ENCODE measurements around the gene PRPF39.
A peak's percentile ranks its signal among the peaks of the same experiment; 100 is the strongest.

The PRPF39 gene

DNA sequence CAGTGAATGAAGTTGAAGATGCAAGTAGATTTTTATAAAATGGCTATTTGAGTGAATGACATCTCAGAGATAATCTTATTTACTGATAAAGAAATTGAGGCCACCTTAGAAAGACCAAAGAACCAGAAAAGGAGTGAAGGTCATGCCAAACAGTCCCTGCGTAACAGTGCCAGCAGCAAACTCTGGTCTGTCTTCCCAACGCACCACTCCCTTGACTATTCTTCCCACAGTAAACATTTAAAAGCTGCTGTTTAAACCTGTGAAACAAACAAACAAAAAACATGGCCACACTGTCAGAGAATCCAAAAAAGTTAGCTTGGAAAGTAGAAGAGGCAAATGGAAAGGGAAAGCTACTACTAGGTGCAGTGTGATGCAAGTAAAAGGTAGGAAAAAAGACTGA lies 1.5 kb upstream of the PRPF39 start:
- Histone ChIP-seq H3K9me3 (ENCODE audit: control insufficient read depth, insufficient read depth, low read depth, low read length) (no peaks in the 10 kb centered on the region), H3K36me3 (ENCODE audit: control insufficient read depth in 2 of 2, insufficient read depth in 1 of 2, low read length in 2 of 2) (peaks cover 0 to 4% of the 10 kb centered on the region in 2 experiments; a peak in 1 of 3 replicates), H3K4me3 (ENCODE audit: low read depth, low read length) (no peak overlapping the region), H3K4me1 (ENCODE audit: control insufficient read depth, insufficient read depth, low read length) (peaks cover 4% of the 10 kb centered on the region; the same call in 1 of the 2 replicates), H3K27ac (ENCODE audit: extremely low read depth, low read depth, low read length) (no peak overlapping the region)
- POLR2A ChIA-PET: no interaction called here
- CTCF ChIA-PET: no interaction called here
- no peak for TF ChIP-seq ZNF629 (tag by site-specific recombination; IDR thresholded peaks at IDR 0.05)
- 0 out of 2 replicates have a peak, but pooled peaks have one; percentile 23 for TF ChIP-seq PRDM1 (tag by site-specific recombination; IDR thresholded peaks at IDR 0.05)

DNA sequence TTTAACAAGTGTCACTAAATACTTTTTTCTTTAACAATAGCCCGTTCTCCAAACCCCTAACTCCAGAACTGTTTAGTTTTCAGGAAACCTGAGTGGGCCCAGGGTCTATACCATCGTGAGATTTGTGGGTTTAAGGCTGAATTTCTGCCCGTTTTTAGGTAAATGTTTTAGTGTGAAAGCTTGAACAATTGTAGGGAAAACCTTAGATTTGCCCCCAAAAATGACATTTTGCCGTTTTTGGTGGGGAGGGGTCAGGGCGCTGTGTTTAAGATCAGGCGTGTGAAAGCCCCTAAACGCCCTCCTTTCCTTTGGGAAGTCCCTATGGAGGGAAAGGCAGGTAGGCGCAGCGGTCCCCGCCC lies 320 bp upstream of the PRPF39 start:
- peaks cover 0 to 4% of the 10 kb centered on the region in 2 experiments; a peak in 1 of 3 replicates for H3K36me3 ChIP-seq (ENCODE audit: control insufficient read depth in 2 of 2, insufficient read depth in 1 of 2, low read length in 2 of 2)
- CTCF ChIA-PET: no interaction called here
- POLR2A ChIA-PET: interaction anchor here (0.9 kb wide), 1 partner anchor 51 kb away, joined by 4 read pairs; the partner anchor contains the start of gene FKBP3
- H3K4me1 ChIP-seq (ENCODE audit: control insufficient read depth, insufficient read depth, low read length): peaks cover 9% of the 10 kb centered on the region; the same call in 1 of the 2 replicates
- H3K4me3 ChIP-seq (ENCODE audit: low read depth, low read length): peak overlapping the region; percentile 31
- H3K9me3 ChIP-seq (ENCODE audit: control insufficient read depth, insufficient read depth, low read depth, low read length): no peaks in the 10 kb centered on the region
- no peak overlapping the region; the same call in 1 of the 2 replicates for H3K27ac ChIP-seq (ENCODE audit: extremely low read depth, low read depth, low read length)
- TF ChIP-seq, protein P1, sequence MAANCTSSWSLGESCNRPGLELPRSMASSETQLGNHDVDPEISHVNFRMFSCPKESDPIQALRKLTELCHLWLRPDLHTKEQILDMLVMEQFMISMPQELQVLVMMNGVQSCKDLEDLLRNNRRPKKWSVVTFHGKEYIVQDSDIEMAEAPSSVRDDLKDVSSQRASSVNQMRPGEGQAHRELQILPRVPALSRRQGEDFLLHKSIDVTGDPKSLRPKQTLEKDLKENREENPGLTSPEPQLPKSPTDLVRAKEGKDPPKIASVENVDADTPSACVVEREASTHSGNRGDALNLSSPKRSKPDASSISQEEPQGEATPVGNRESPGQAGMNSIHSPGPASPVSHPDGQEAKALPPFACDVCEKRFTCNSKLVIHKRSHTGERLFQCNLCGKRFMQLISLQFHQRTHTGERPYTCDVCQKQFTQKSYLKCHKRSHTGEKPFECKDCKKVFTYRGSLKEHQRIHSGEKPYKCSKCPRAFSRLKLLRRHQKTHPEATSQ (tag by site-specific recombination; IDR thresholded peaks at IDR 0.05): no peak
- TF ChIP-seq ZNF488 (tag by site-specific recombination; IDR thresholded peaks at IDR 0.05) (no peak), ZNF16 (tag by site-specific recombination; IDR thresholded peaks at IDR 0.05; ENCODE audit: low read depth) (no peak), ZNF274 (IDR thresholded peaks at IDR 0.05; ENCODE audit: low read length) (no peak), ZNF274 (tag by site-specific recombination; IDR thresholded peaks at IDR 0.05; ENCODE audit: borderline replicate concordance) (no peak), ZSCAN30 (tag by site-specific recombination; IDR thresholded peaks at IDR 0.05) (no peak), SCRT2 (tag by site-specific recombination; IDR thresholded peaks at IDR 0.05) (no peak), ZNF585B (tag by site-specific recombination; IDR thresholded peaks at IDR 0.05) (no peak), ZNF350 (tag by site-specific recombination; IDR thresholded peaks at IDR 0.05) (no peak), ZNF658 (tag by site-specific recombination; IDR thresholded peaks at IDR 0.05) (no peak), ZNF692 (tag by site-specific recombination; IDR thresholded peaks at IDR 0.05) (0 out of 2 replicates have a peak, but pooled peaks have one; percentile 22), ZNF624 (tag by site-specific recombination; IDR thresholded peaks at IDR 0.05) (no peak), ZBTB8A (tag by site-specific recombination; IDR thresholded peaks at IDR 0.05) (peak; percentile 61; the same call in 1 of the 2 replicates), ZNF843 (tag by site-specific recombination; IDR thresholded peaks at IDR 0.05) (no peak), MZF1 (tag by site-specific recombination; IDR thresholded peaks at IDR 0.05; ENCODE audit: borderline replicate concordance) (no peak), GLI2 (tag by site-specific recombination; IDR thresholded peaks at IDR 0.05; ENCODE audit: borderline replicate concordance, low read depth) (no peak), ZNF157 (tag by site-specific recombination; IDR thresholded peaks at IDR 0.05) (no peak), WT1 (tag by site-specific recombination; IDR thresholded peaks at IDR 0.05) (no peak), ZNF426 (tag by site-specific recombination; IDR thresholded peaks at IDR 0.05) (0 out of 2 replicates have a peak, but pooled peaks have one; percentile 7), ZNF549 (tag by site-specific recombination; IDR thresholded peaks at IDR 0.05) (no peak), HOXA7 (CRISPR knock-in tag; IDR thresholded peaks at IDR 0.05; ENCODE audit: borderline replicate concordance) (no peak), ZFP69B (tag by site-specific recombination; IDR thresholded peaks at IDR 0.05) (no peak), IKZF3 (tag by site-specific recombination; IDR thresholded peaks at IDR 0.05) (0 out of 2 replicates have a peak, but pooled peaks have one; percentile 37)
- TF ChIP-seq, protein P2, sequence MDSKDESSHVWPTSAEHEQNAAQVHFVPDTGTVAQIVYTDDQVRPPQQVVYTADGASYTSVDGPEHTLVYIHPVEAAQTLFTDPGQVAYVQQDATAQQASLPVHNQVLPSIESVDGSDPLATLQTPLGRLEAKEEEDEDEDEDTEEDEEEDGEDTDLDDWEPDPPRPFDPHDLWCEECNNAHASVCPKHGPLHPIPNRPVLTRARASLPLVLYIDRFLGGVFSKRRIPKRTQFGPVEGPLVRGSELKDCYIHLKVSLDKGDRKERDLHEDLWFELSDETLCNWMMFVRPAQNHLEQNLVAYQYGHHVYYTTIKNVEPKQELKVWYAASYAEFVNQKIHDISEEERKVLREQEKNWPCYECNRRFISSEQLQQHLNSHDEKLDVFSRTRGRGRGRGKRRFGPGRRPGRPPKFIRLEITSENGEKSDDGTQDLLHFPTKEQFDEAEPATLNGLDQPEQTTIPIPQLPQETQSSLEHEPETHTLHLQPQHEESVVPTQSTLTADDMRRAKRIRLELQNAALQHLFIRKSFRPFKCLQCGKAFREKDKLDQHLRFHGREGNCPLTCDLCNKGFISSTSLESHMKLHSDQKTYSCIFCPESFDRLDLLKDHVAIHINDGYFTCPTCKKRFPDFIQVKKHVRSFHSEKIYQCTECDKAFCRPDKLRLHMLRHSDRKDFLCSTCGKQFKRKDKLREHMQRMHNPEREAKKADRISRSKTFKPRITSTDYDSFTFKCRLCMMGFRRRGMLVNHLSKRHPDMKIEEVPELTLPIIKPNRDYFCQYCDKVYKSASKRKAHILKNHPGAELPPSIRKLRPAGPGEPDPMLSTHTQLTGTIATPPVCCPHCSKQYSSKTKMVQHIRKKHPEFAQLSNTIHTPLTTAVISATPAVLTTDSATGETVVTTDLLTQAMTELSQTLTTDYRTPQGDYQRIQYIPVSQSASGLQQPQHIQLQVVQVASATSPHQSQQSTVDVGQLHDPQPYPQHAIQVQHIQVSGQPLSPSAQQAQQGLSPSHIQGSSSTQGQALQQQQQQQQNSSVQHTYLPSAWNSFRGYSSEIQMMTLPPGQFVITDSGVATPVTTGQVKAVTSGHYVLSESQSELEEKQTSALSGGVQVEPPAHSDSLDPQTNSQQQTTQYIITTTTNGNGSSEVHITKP (tag by site-specific recombination; IDR thresholded peaks at IDR 0.05): peak; percentile 97
- TF ChIP-seq, protein P3, sequence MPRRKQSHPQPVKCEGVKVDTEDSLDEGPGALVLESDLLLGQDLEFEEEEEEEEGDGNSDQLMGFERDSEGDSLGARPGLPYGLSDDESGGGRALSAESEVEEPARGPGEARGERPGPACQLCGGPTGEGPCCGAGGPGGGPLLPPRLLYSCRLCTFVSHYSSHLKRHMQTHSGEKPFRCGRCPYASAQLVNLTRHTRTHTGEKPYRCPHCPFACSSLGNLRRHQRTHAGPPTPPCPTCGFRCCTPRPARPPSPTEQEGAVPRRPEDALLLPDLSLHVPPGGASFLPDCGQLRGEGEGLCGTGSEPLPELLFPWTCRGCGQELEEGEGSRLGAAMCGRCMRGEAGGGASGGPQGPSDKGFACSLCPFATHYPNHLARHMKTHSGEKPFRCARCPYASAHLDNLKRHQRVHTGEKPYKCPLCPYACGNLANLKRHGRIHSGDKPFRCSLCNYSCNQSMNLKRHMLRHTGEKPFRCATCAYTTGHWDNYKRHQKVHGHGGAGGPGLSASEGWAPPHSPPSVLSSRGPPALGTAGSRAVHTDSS (tag by site-specific recombination; IDR thresholded peaks at IDR 0.05): no peak

Data from HEK293 (cell line).